Stomach (tissue), 9 donors: ENCODE data around the gene GZMM. TPM values are rescaled to one million over a fixed set of nuclear protein-coding genes. Genes with fewer than 3 reads are reported as not detected.

Experiments used
- DNase-seq, 2 donors: peaks; one replicate each; pipeline versions ENCODE4 v3.0.0 to v3.0.0-alpha.2; 2013 to 2019
- H3K27ac ChIP-seq, 5 donors: fragments of 200-600 bp in 4 of 5; sonication (generic) in 4 of 5; one replicate each; pipeline ENCODE4 v1.5.1; 2013 to 2019; ENCODE audit warnings: mild to moderate bottlenecking in 1 of 5, moderate library complexity in 1 of 5
- H3K27me3 ChIP-seq, 3 donors: fragments of 200-600 bp; sonication (generic); one replicate each; pipeline ENCODE4 v1.5.1; 2017 to 2019; ENCODE audit warnings: mixed run types in 1 of 3
- H3K36me3 ChIP-seq, 4 donors: fragments of 200-600 bp; sonication (generic); 1 replicate in 3 of 4; 2 replicates in 1 of 4; pipeline ENCODE4 v1.5.1; 2016 to 2019
- H3K4me1 ChIP-seq, 4 donors: fragments of 200-600 bp; sonication (generic); one replicate each; pipeline ENCODE4 v1.5.1; 2016 to 2019
- H3K4me3 ChIP-seq, 4 donors: fragments of 200-600 bp; sonication (generic) in 3 of 4; one replicate each; pipeline ENCODE4 v1.5.1; 2016 to 2019; ENCODE audit warnings: mild to moderate bottlenecking in 1 of 4
- H3K9me3 ChIP-seq, 4 donors: fragments of 200-600 bp; sonication (generic); one replicate each; pipeline ENCODE4 v1.5.1; 2016 to 2019
- CTCF ChIP-seq, 7 experiments: fragments of 450-650 bp in 4 of 7; fragments of 200-600 bp in 3 of 7; sonication (generic) in 3 of 7; IDR thresholded peaks; one replicate each; pipeline ENCODE4 v1.5.1; 2016 to 2019; ENCODE audit warnings: antibody characterized with exemption in 7 of 7, control low read depth in 2 of 7, mild to moderate bottlenecking in 1 of 7
- EP300 ChIP-seq: sonication (generic); formaldehyde crosslinking; IDR thresholded peaks from one replicate; pipeline ENCODE4 v1.6.1; 2017; ENCODE audit warnings: antibody characterized with exemption
- POLR2A ChIP-seq, 4 donors: fragments of 450-650 bp; IDR thresholded peaks; one replicate each; pipeline ENCODE4 v1.6.1; 2016; ENCODE audit warnings: antibody characterized with exemption in 4 of 4, control low read depth in 2 of 4, mild to moderate bottlenecking in 1 of 4, moderate library complexity in 1 of 4
- POLR2AphosphoS5 ChIP-seq, 3 donors: sonication (generic); formaldehyde crosslinking; IDR thresholded peaks; one replicate each; pipeline ENCODE4 v1.6.1; 2016; ENCODE audit warnings: antibody characterized with exemption in 3 of 3
- WGBS, 5 donors: extraction: QIAGEN DNeasy Blood & Tissue Kit in 3 of 5; methylation state at CpG; one replicate each; pipeline versions ENCODE4 v1.1.5 to v1.1.7; 2013 to 2018; 5-methylcytosine and 5-hydroxymethylcytosine counted together
- intact Hi-C: fragments of 100-400 bp; cut with DNase I; formaldehyde crosslinking; loops from one replicate; pipeline ENCODE4 v1.15.1; 2023; ENCODE audit warnings: low total_unique reads
- polyA plus RNA-seq, 3 donors: library from polyadenylated mRNA; stranded (reverse); fragments of 200-250 nt; gene quantifications; one replicate each; pipeline ENCODE4 v1.2.3, GENCODE V29; 2013
- total RNA-seq, 5 donors: library from RNA; depleted of rRNA; stranded (reverse); fragments of >200 nt; gene quantifications; one replicate each; pipeline versions ENCODE4 v1.1.0 to v1.2.3, GENCODE V29; 2014 to 2016
- donor health status: healthy with polysubstance abuse.
- donor health status: Bipolar disorder and iron deficiency.
- donor health status: healthy.

GZMM gene
- total and polyA plus RNA-seq, 8 donors: 0.37 to 6.6 (median 0.93) TPM; not detected in 3

- H3K27me3 ChIP-seq: peaks cover 0 to 67% (median 3%) of the 10 kb centered on the region in 3 donors
- DNase-seq: no peak
- H3K27ac ChIP-seq: no peak overlapping the region
- no peaks in the 10 kb centered on the region for H3K9me3 ChIP-seq
- peaks cover 0 to 2% (median 0%) of the 10 kb centered on the region in 4 donors for H3K36me3 ChIP-seq
- H3K4me1 ChIP-seq: peaks cover 0 to 15% (median 8%) of the 10 kb centered on the region in 4 donors
- TF ChIP-seq CTCF (IDR thresholded peaks at IDR 0.05) (no peak), POLR2AphosphoS5 (IDR thresholded peaks at IDR 0.05) (no peak), POLR2A (IDR thresholded peaks at IDR 0.05) (no peak), EP300 (no peak)
- no peak overlapping the region for H3K4me3 ChIP-seq
- WGBS, 5 donors: 77 to 85% (median 82%) methylated on average over 22 to 26 of the region's 26 CpGs
- intact Hi-C loops: no loop called here
Observed at GRCh38 chr19:547836-548720, 4.2 kb downstream of the GZMM start.

DNA sequence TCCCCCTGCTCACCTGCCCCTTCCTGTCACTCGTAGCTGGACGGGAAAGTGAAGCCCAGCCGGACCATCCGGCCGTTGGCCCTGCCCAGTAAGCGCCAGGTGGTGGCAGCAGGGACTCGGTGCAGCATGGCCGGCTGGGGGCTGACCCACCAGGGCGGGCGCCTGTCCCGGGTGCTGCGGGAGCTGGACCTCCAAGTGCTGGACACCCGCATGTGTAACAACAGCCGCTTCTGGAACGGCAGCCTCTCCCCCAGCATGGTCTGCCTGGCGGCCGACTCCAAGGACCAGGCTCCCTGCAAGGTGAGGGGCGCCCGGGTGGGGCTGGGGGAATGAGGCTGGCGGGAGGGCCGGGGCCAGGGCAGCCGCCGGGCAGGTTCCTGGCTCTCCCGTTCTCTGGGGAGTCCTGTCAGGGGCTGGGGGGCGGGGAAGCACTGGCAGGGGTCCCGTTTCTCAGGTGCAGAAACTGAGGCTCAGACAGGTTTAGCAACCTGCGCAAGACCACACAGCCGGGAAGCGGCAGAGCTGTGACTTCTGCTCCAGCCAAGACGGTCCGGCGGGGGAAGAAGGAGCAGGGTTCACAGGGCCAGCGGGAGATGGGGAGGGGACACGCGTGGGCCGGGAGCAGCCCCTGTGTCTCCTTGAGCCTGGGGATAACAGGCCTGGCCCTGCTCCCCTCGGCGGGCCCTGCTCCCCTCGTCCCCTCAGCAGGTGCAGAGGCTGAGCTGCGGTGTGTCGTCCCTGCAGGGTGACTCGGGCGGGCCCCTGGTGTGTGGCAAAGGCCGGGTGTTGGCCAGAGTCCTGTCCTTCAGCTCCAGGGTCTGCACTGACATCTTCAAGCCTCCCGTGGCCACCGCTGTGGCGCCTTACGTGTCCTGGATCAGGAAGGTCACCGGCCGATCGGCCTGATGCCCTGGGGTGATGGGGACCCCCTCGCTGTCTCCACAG is 5.3 kb downstream of the GZMM start:
- Histone ChIP-seq H3K27me3 (peaks cover 0 to 67% (median 3%) of the 10 kb centered on the region in 3 donors), H3K36me3 (no peaks in the 10 kb centered on the region), H3K9me3 (no peaks in the 10 kb centered on the region), H3K4me3 (no peak overlapping the region), H3K4me1 (peaks cover 0 to 12% (median 8%) of the 10 kb centered on the region in 4 donors), H3K27ac (no peak overlapping the region)
- intact Hi-C loops: no loop called here
- TF ChIP-seq POLR2AphosphoS5 (IDR thresholded peaks at IDR 0.05) (no peak), CTCF (IDR thresholded peaks at IDR 0.05) (no peak), POLR2A (IDR thresholded peaks at IDR 0.05) (no peak), EP300 (no peak)
- no peak for DNase-seq
- 64 to 84% (median 70%) methylated on average over 21 to 52 of the region's 52 CpGs for WGBS, 5 donors

DNA sequence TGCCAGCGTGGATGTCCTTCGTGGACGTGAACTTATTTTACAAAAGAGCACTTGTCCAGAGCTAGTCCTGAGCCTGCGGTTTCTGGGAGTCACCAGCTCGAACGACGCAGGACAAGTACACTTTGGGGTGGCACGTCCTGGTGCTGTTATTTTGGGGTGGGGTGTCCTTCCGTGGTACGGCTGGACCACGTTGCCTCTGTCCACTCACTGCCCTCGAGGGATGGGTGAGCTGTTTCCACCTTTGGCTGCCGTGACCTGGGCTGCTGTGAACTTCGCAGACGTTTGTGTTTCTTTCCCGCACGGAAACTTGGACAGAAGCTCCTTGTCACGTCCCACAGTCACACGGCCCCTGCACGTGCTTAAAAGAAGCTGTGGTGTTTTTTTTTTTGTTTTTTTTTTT is 11.0 kb downstream of the GZMM start:
- intact Hi-C loops: no loop called here
- WGBS, 5 donors: 61 to 80% (median 71%) methylated on average over 20 of the region's 20 CpGs
- TF ChIP-seq POLR2AphosphoS5 (IDR thresholded peaks at IDR 0.05) (no peak), EP300 (no peak)
- Histone ChIP-seq H3K9me3 (no peaks in the 10 kb centered on the region), H3K27me3 (peaks cover 0 to 30% (median 0%) of the 10 kb centered on the region in 3 donors), H3K27ac (no peak overlapping the region), H3K4me1 (peaks cover 8 to 36% (median 25%) of the 10 kb centered on the region in 4 donors), H3K36me3 (no peaks in the 10 kb centered on the region), H3K4me3 (no peak overlapping the region)
- no peak for DNase-seq

- DNase-seq: no peak
- WGBS, 5 donors: 84 to 93% (median 90%) methylated on average over 12 to 14 of the region's 14 CpGs
- intact Hi-C loops: no loop called here
- no peaks in the 10 kb centered on the region for H3K36me3 ChIP-seq
- H3K27me3 ChIP-seq: peaks cover 0 to 25% (median 0%) of the 10 kb centered on the region in 3 donors
- H3K4me3 ChIP-seq: no peak overlapping the region
- peak overlapping the region in 2 of 5 donors; percentile 35 to 39 for H3K27ac ChIP-seq
- no peaks in the 10 kb centered on the region for H3K9me3 ChIP-seq
- TF ChIP-seq CTCF (IDR thresholded peaks at IDR 0.05) (no peak), POLR2A (IDR thresholded peaks at IDR 0.05) (no peak), EP300 (no peak), POLR2AphosphoS5 (IDR thresholded peaks at IDR 0.05) (no peak)
- peaks cover 8 to 36% (median 25%) of the 10 kb centered on the region in 4 donors for H3K4me1 ChIP-seq
Observed at GRCh38 chr19:555474-555808, 11.6 kb downstream of the GZMM start.
